CD4-positive, alpha-beta T cell (primary cell): ENCODE results near the gene SEMA6B. TPM values are rescaled to one million over a fixed set of nuclear protein-coding genes. Genes with fewer than 3 reads are reported as not detected.

Source experiments
- ATAC-seq: fragments of 200-7000 bp; cut with Tn5 transposase; one replicate; pipeline ENCODE4 v1.10.0; 2022; ENCODE audit warnings: mild to moderate bottlenecking; ENCODE audit not compliant: poor library complexity
- CTCF ChIA-PET: fragments of 350-600 bp; sonication (Branson Sonifier 250); formaldehyde crosslinking; loops from one replicate; lab custom pipeline; 2021; ENCODE audit warnings: antibody characterized with exemption, inconsistent platforms; lab: Charles Lee
- POLR2A ChIA-PET: fragments of 350-600 bp; sonication (Branson Sonifier 250); formaldehyde crosslinking; loops from one replicate; lab custom pipeline; 2021; ENCODE audit warnings: antibody characterized with exemption, inconsistent platforms; lab: Charles Lee
- DNase-seq, 14 experiments: peaks; one replicate each; pipeline ENCODE4 v3.0.0-alpha.2; 2013 to 2020; ENCODE audit warnings: mixed read lengths in 2 of 14
- H3K27ac ChIP-seq, 2 donors: one replicate each; pipeline versions ENCODE4 v1.5.1 to v1.7.0; 2013; ENCODE audit warnings: low read length in 2 of 2, low read depth in 1 of 2, mild to moderate bottlenecking in 1 of 2
- H3K27me3 ChIP-seq, 2 experiments: 1 replicate in 1 of 2; 2 replicates in 1 of 2; pipeline versions ENCODE4 v1.6.1 to v1.7.0; 2013; ENCODE audit warnings: low read length in 2 of 2, control low read depth in 1 of 2, mild to moderate bottlenecking in 1 of 2, moderate library complexity in 1 of 2; ENCODE audit not compliant: insufficient read depth in 2 of 2, control insufficient read depth in 1 of 2
- H3K36me3 ChIP-seq: one replicate; pipeline ENCODE4 v1.6.1; 2013; ENCODE audit warnings: low read length, control low read depth; ENCODE audit not compliant: insufficient read depth
- H3K4me1 ChIP-seq: one replicate; pipeline ENCODE4 v1.6.1; 2013; ENCODE audit warnings: low read length, control low read depth; ENCODE audit not compliant: insufficient read depth
- H3K4me3 ChIP-seq: one replicate; pipeline ENCODE4 v1.5.1; 2013; ENCODE audit warnings: mild to moderate bottlenecking, low read length, moderate library complexity
- H3K9me3 ChIP-seq, 2 experiments: 1 replicate in 1 of 2; 2 replicates in 1 of 2; pipeline versions ENCODE4 v1.6.1 to v1.7.0; 2013; ENCODE audit warnings: low read length in 2 of 2, mild to moderate bottlenecking in 2 of 2, control low read depth in 1 of 2, moderate library complexity in 1 of 2; ENCODE audit not compliant: control insufficient read depth in 1 of 2, insufficient read depth in 1 of 2
- H3K27ac Mint-ChIP-seq: one replicate; pipeline ENCODE4 v1.8.0; 2020; ENCODE audit warnings: mixed read lengths
- H3K27me3 Mint-ChIP-seq: one replicate; pipeline ENCODE4 v1.8.0; 2021; ENCODE audit warnings: mixed read lengths
- H3K36me3 Mint-ChIP-seq: one replicate; pipeline ENCODE4 v1.8.0; 2021; ENCODE audit warnings: low read depth, mixed read lengths
- H3K4me1 Mint-ChIP-seq: one replicate; pipeline ENCODE4 v1.8.0; 2021; ENCODE audit warnings: low read depth, mixed read lengths
- H3K4me3 Mint-ChIP-seq: one replicate; pipeline ENCODE4 v1.8.0; 2020; ENCODE audit warnings: mild to moderate bottlenecking, mixed read lengths
- H3K9me3 Mint-ChIP-seq: one replicate; pipeline ENCODE4 v1.8.0; 2020; ENCODE audit warnings: mixed read lengths
- intact Hi-C, 2 experiments: fragments of 100-400 bp; cut with DNase I in 1 of 2; cut with micrococcal nuclease in 1 of 2; formaldehyde crosslinking; loops; one replicate each; pipeline versions ENCODE4 v1.15.1 to v1.9.0; 2023 to 2025; cut with DNase I, micrococcal nuclease
- total RNA-seq, 174 experiments: library from RNA in 2 of 174; stranded (reverse) in 2 of 174; gene quantifications; one replicate each; pipeline ENCODE4 v1.2.3 and lab custom pipeline; 2021 to 2026
- TF ChIP-seq, protein P1 (sequence below): fragments of 200-600 bp; IDR thresholded peaks from one replicate; pipeline ENCODE4 v1.8.0; 2022; ENCODE audit warnings: antibody characterized with exemption, mild to moderate bottlenecking

The SEMA6B gene
- total RNA-seq, 2 experiments from 2014 or later: 0.14 to 0.17 TPM

DNA sequence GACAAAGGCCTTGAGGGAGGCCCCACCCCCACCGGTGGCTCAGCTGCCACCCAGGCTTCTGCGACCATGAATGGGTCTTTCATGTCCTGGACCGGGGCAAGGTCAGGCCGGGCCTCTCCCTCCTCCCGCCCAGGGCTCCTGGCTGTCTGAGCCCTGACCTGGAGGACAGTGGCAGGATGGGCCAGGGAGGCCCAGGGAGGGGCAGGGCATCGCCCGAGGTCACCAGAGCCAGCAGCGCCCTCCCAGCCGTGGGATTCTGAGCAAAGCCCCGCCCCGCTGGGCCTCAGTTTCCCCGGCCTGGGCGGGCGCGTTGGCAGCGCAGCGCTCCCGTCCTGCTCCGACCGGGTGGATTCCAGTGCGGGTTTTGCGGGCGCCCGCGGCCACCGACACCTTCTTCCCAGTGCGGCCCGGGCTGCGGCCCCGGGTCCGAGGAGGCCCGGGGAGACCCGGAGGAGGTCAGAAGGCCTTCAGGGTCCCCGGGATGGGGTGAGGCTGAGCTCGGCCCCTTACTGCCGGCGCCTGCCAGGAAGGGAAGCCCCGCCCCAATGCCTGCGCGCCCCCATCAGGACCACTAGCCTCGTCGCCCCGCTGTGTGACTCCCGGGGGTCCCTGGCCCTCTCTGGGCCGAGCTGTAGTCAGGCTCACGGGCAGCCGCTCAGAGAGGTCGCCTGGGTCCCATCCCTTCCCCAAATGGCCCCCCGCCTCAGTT lies 24.6 kb upstream of the SEMA6B start:
- intact Hi-C loops: no loop called here
- Mint-ChIP-seq H3K4me1 (peaks cover 17% of the 10 kb centered on the region), H3K27me3 (peaks cover 64% of the 10 kb centered on the region), H3K36me3 (no peaks in the 10 kb centered on the region), H3K27ac (no peak overlapping the region), H3K4me3 (no peak overlapping the region), H3K9me3 (no peaks in the 10 kb centered on the region)
- DNase-seq: no peak
- Histone ChIP-seq H3K9me3 (peaks cover 0 to 17% of the 10 kb centered on the region in 2 experiments), H3K27me3 (peaks cover 55 to 72% of the 10 kb centered on the region in 2 experiments), H3K4me3 (no peak overlapping the region), H3K36me3 (no peaks in the 10 kb centered on the region), H3K4me1 (peaks cover 16% of the 10 kb centered on the region), H3K27ac (no peak overlapping the region)
- CTCF ChIA-PET: no interaction called here
- POLR2A ChIA-PET: no interaction called here
- TF ChIP-seq, protein P1, sequence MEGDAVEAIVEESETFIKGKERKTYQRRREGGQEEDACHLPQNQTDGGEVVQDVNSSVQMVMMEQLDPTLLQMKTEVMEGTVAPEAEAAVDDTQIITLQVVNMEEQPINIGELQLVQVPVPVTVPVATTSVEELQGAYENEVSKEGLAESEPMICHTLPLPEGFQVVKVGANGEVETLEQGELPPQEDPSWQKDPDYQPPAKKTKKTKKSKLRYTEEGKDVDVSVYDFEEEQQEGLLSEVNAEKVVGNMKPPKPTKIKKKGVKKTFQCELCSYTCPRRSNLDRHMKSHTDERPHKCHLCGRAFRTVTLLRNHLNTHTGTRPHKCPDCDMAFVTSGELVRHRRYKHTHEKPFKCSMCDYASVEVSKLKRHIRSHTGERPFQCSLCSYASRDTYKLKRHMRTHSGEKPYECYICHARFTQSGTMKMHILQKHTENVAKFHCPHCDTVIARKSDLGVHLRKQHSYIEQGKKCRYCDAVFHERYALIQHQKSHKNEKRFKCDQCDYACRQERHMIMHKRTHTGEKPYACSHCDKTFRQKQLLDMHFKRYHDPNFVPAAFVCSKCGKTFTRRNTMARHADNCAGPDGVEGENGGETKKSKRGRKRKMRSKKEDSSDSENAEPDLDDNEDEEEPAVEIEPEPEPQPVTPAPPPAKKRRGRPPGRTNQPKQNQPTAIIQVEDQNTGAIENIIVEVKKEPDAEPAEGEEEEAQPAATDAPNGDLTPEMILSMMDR: no peak
- no peak for ATAC-seq

DNA sequence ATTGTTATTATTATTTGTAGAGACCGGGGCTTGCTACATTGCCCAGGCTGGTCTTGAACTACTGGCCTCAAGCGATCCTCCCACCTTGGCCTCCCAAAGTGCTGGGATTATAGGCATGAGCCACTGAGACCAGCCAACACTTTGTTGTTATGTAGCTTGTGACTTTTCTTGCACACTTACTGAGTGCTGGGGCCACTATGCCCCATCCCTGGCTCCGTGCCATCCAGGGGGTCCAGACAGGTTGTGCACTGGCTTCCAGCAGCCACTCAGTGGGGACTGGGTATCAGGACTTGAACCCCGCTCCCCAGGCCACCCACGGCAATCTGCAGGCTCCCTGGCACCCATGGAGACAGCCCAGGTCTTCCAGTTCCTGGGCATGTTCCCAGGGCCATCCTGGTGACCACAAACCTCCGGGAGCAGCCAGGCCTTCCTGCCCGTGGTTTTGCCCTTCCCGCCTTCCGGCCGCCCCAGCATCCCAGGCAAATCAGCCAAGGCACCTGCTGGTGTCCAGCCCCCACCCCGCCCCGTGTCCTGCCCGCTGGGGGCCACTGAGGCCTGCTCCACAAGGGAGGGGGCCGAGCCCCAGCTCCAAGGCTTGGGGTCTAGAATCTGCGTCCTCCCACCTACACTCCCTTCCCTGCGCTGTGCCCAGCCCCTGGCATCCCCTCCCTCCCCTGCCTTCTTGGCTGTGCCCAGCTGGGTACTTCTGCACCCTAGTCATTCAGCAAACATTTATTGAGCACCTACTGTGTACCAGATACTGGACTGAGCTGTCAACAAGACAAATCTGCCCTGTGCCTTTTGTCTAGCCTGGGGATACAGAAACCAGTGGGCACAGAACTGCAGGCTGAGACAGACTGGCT lies 23.7 kb upstream of the SEMA6B start:
- CTCF ChIA-PET: no interaction called here

More for the DNA sequence above, 23.7 kb upstream of the SEMA6B start:
- Mint-ChIP-seq H3K36me3 (no peaks in the 10 kb centered on the region), H3K27ac (no peak overlapping the region), H3K4me1 (peaks cover 17% of the 10 kb centered on the region), H3K4me3 (peak overlapping the region; percentile 25), H3K27me3 (peaks cover 70% of the 10 kb centered on the region), H3K9me3 (no peaks in the 10 kb centered on the region)
- H3K9me3 ChIP-seq: peaks cover 0 to 21% of the 10 kb centered on the region in 2 experiments
- TF ChIP-seq, protein P1: no peak
- H3K4me1 ChIP-seq: peaks cover 16% of the 10 kb centered on the region
- H3K36me3 ChIP-seq: no peaks in the 10 kb centered on the region
- ATAC-seq (no peak), DNase-seq (no peak)
- H3K27me3 ChIP-seq: peaks cover 64 to 81% of the 10 kb centered on the region in 2 experiments
- no peak overlapping the region for H3K27ac ChIP-seq
- intact Hi-C loops: no loop called here
- no peak overlapping the region for H3K4me3 ChIP-seq
- POLR2A ChIA-PET: no interaction called here
